ENCODE data around the gene CYP39A1. TPM values are rescaled to one million over a fixed set of nuclear protein-coding genes. Genes with fewer than 3 reads are reported as not detected.

The CYP39A1 gene
- total RNA-seq, 1 experiment from 2014 or later = 0.54 TPM

- H3K4me2 ChIP-seq (ENCODE audit: low read length) = no peak overlapping the region
- no peaks in the 10 kb centered on the region for H3K79me2 ChIP-seq (ENCODE audit: insufficient read depth, low read length)
- no peak overlapping the region for H3K27ac ChIP-seq (ENCODE audit: low read depth, low read length)
- H3K9ac ChIP-seq (ENCODE audit: low read length) = no peak overlapping the region
- no peak overlapping the region for H3K4me3 ChIP-seq (replicated peaks in 1 of 2; ENCODE audit: low read depth in 1 of 2, low read length in 2 of 2)
- DNase-seq (ENCODE audit: low read depth, low spot score) (no peak), ATAC-seq (no peak)
- POLR2A ChIA-PET = no interaction called here
- RAD21 ChIA-PET (ENCODE audit: low non-redundant PET in 1 of 2, low total read pairs in 2 of 2, uncharacterized antibody in 2 of 2, unreplicated experiment in 2 of 2) = no interaction called here
- H2AFZ ChIP-seq (ENCODE audit: low read depth, low read length, poor library complexity, severe bottlenecking) = no peak overlapping the region
- TF ChIP-seq ZFX (IDR thresholded peaks at IDR 0.05) = no peak
- TF ChIP-seq REST (IDR thresholded peaks at IDR 0.05; ENCODE audit: low read depth) = no peak
- TF ChIP-seq MAX (IDR thresholded peaks at IDR 0.05) = no peak
- TF ChIP-seq EZH2 (IDR thresholded peaks at IDR 0.05) = no peak
- TF ChIP-seq EGR1 (IDR thresholded peaks at IDR 0.05; ENCODE audit: low read depth) = no peak
- TF ChIP-seq EZH2phosphoT487 (IDR thresholded peaks at IDR 0.05; ENCODE audit: borderline replicate concordance) = no peak
- no peak for TF ChIP-seq JUND (IDR thresholded peaks at IDR 0.05)
- TF ChIP-seq POLR2AphosphoS5 (IDR thresholded peaks at IDR 0.05; ENCODE audit: low read depth, low read length) = no peak
- no peak for TF ChIP-seq YY1 (IDR thresholded peaks at IDR 0.05; ENCODE audit: extremely low read depth, insufficient replicate concordance, low read depth, low read length)
- no peak for TF ChIP-seq ATF3 (IDR thresholded peaks at IDR 0.05)
- no peak for TF ChIP-seq ZBTB33 (IDR thresholded peaks at IDR 0.05; ENCODE audit: extremely low read depth, insufficient replicate concordance, low read length)
- TF ChIP-seq FOSL1 (IDR thresholded peaks at IDR 0.05; ENCODE audit: low read depth) = no peak
- TF ChIP-seq RAD21 (IDR thresholded peaks at IDR 0.05; ENCODE audit: low read depth) = no peak
- no peak for TF ChIP-seq ZNF274 (IDR thresholded peaks at IDR 0.05; ENCODE audit: low read depth, low read length)
- no peak for TF ChIP-seq SP1 (IDR thresholded peaks at IDR 0.05; ENCODE audit: low read depth)
- TF ChIP-seq SIN3A (IDR thresholded peaks at IDR 0.05; ENCODE audit: low read depth) = no peak
- TF ChIP-seq POLR2A (IDR thresholded peaks at IDR 0.05; ENCODE audit: borderline replicate concordance, extremely low read depth, insufficient read depth, insufficient read length) = no peak
- TF ChIP-seq TCF7L2 (IDR thresholded peaks at IDR 0.05; ENCODE audit: borderline replicate concordance, extremely low read depth, insufficient read depth, insufficient read length) = no peak
- no peak for TF ChIP-seq CBX3 (IDR thresholded peaks at IDR 0.05; ENCODE audit: low read depth)
- TF ChIP-seq SRF (IDR thresholded peaks at IDR 0.05; ENCODE audit: low read depth) = no peak
- BruUV-seq (replicated peaks) = no TSS peak
- intact Hi-C loops (cut with micrococcal nuclease) = no loop called here
- H4K20me1 ChIP-seq (ENCODE audit: insufficient read depth) = no peaks in the 10 kb centered on the region
- CTCF ChIA-PET = no interaction called here
- H3K36me3 ChIP-seq (ENCODE audit: control insufficient read depth in 1 of 2, insufficient read depth in 2 of 2, low read length in 2 of 2) = no peaks in the 10 kb centered on the region
- H3K27me3 ChIP-seq (ENCODE audit: insufficient read depth, low read length) = no peaks in the 10 kb centered on the region
- no peaks in the 10 kb centered on the region for H3K4me1 ChIP-seq (ENCODE audit: control insufficient read depth in 1 of 2, insufficient read depth in 2 of 2, low read length in 2 of 2)
- no peaks in the 10 kb centered on the region for H3K9me2 ChIP-seq (ENCODE audit: insufficient read depth)
- no peaks in the 10 kb centered on the region for H3K9me3 ChIP-seq (ENCODE audit: control insufficient read depth in 1 of 2, insufficient read depth in 1 of 2, low read depth in 1 of 2, low read length in 2 of 2)
Observed at GRCh38 chr6:46530896-46531295, 121.7 kb downstream of the CYP39A1 start.
